Ascending aorta (tissue), 2 donors: ENCODE data around the gene ARAP2. TPM values are rescaled to one million over a fixed set of nuclear protein-coding genes. Genes with fewer than 3 reads are reported as not detected.

Source experiments
- DNase-seq, 2 donors: peaks; one replicate each; pipeline ENCODE4 v3.0.0-alpha.2; 2019; ENCODE audit warnings: low spot score in 2 of 2
- H3K27ac ChIP-seq, 2 donors: fragments of 200-600 bp; sonication (generic); one replicate each; pipeline ENCODE4 v1.5.1; 2016 to 2017; ENCODE audit warnings: mild to moderate bottlenecking in 1 of 2
- H3K27me3 ChIP-seq: fragments of 200-600 bp; sonication (generic); one replicate; pipeline ENCODE4 v1.5.1; 2017
- H3K36me3 ChIP-seq, 2 donors: fragments of 200-600 bp; sonication (generic); one replicate each; pipeline ENCODE4 v1.5.1; 2016
- H3K4me1 ChIP-seq, 2 donors: fragments of 200-600 bp; sonication (generic); one replicate each; pipeline ENCODE4 v1.5.1; 2016 to 2017; ENCODE audit warnings: mild to moderate bottlenecking in 1 of 2
- H3K4me3 ChIP-seq, 2 donors: fragments of 200-600 bp; sonication (generic); one replicate each; pipeline ENCODE4 v1.5.1; 2016 to 2017; ENCODE audit warnings: mild to moderate bottlenecking in 1 of 2
- H3K9me3 ChIP-seq, 2 donors: fragments of 200-600 bp; sonication (generic); one replicate each; pipeline ENCODE4 v1.5.1; 2016
- intact Hi-C: fragments of 100-400 bp; cut with DNase I; formaldehyde crosslinking; loops from one replicate; pipeline ENCODE4 v1.15.1; 2023
- total RNA-seq: library from RNA; depleted of rRNA; stranded (reverse); fragments of >200 nt; gene quantifications from one replicate; pipeline ENCODE4 v1.1.0, GENCODE V29; 2016
- TF ChIP-seq, protein P1 (sequence below), 3 experiments: fragments of 200-600 bp in 2 of 3; fragments of 450-650 bp in 1 of 3; sonication (generic) in 2 of 3; IDR thresholded peaks; one replicate each; pipeline ENCODE4 v1.5.1; 2016 to 2019; ENCODE audit warnings: antibody characterized with exemption in 3 of 3, mild to moderate bottlenecking in 1 of 3, moderate library complexity in 1 of 3

The ARAP2 gene
- total RNA-seq, 1 donor from 2014 or later: 12.2 TPM

DNA sequence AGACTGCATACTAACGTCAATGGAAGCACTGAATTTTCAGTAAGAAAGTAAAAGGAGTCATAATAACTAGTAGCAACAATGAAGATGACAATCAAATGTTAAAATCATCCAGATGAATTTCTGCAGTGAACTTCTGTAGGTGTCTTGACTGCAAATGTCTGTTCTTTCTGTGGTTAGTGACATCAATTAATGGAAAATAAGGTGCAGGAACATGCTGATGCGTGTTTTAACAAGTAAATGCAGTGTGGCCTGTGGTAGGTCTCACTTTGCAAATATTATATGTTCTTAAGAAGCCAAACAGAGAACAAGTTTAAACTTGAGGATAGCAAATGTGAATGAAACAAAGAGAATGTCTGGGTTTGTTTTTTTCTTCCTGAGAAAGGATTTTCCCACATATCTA is 34.5 kb upstream of the ARAP2 start:
- H3K4me3 ChIP-seq: no peak overlapping the region
- H3K36me3 ChIP-seq: no peaks in the 10 kb centered on the region
- no peaks in the 10 kb centered on the region for H3K4me1 ChIP-seq
- H3K27ac ChIP-seq: no peak overlapping the region
- intact Hi-C loops: no loop called here
- TF ChIP-seq, protein P1, sequence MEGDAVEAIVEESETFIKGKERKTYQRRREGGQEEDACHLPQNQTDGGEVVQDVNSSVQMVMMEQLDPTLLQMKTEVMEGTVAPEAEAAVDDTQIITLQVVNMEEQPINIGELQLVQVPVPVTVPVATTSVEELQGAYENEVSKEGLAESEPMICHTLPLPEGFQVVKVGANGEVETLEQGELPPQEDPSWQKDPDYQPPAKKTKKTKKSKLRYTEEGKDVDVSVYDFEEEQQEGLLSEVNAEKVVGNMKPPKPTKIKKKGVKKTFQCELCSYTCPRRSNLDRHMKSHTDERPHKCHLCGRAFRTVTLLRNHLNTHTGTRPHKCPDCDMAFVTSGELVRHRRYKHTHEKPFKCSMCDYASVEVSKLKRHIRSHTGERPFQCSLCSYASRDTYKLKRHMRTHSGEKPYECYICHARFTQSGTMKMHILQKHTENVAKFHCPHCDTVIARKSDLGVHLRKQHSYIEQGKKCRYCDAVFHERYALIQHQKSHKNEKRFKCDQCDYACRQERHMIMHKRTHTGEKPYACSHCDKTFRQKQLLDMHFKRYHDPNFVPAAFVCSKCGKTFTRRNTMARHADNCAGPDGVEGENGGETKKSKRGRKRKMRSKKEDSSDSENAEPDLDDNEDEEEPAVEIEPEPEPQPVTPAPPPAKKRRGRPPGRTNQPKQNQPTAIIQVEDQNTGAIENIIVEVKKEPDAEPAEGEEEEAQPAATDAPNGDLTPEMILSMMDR (IDR thresholded peaks at IDR 0.05): no peak
- no peaks in the 10 kb centered on the region for H3K27me3 ChIP-seq
- no peaks in the 10 kb centered on the region for H3K9me3 ChIP-seq
- DNase-seq: no peak

- Histone ChIP-seq H3K36me3 (no peaks in the 10 kb centered on the region), H3K4me1 (no peaks in the 10 kb centered on the region), H3K4me3 (no peak overlapping the region), H3K27me3 (no peaks in the 10 kb centered on the region), H3K27ac (no peak overlapping the region), H3K9me3 (no peaks in the 10 kb centered on the region)
- intact Hi-C loops: no loop called here
- TF ChIP-seq, protein P1 (IDR thresholded peaks at IDR 0.05): no peak
- no peak for DNase-seq
Measured at GRCh38 chr4:36277533-36277932, 33.2 kb upstream of the ARAP2 start.

DNA sequence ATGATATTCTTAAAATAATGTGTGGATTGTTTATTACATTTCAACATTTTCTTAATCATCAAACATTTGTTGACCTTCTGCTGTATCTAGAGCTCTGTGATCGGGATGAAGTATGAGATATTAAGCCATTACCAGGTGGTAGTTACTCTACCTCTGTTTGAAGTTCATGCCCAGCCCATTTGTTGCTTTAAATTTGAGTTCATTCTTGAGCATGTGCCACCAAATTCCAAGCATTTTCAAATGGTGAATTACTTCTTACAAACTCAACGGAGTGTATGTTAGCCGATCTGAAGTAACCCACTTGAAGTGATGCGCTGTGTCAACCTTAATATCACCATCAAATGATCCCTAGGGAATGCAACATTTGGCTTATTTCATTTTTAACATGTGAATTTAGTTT is 29.8 kb upstream of the ARAP2 start:
- no peaks in the 10 kb centered on the region for H3K9me3 ChIP-seq
- H3K27me3 ChIP-seq: no peaks in the 10 kb centered on the region
- H3K4me1 ChIP-seq: no peaks in the 10 kb centered on the region
- DNase-seq: no peak
- TF ChIP-seq, protein P1 (IDR thresholded peaks at IDR 0.05): no peak
- intact Hi-C loops: no loop called here
- H3K27ac ChIP-seq: no peak overlapping the region
- no peaks in the 10 kb centered on the region for H3K36me3 ChIP-seq
- no peak overlapping the region for H3K4me3 ChIP-seq

- DNase-seq: no peak
- H3K36me3 ChIP-seq: no peaks in the 10 kb centered on the region
- TF ChIP-seq, protein P1 (IDR thresholded peaks at IDR 0.05): no peak
- H3K9me3 ChIP-seq: no peaks in the 10 kb centered on the region
- no peaks in the 10 kb centered on the region for H3K27me3 ChIP-seq
- H3K27ac ChIP-seq: no peak overlapping the region
- H3K4me3 ChIP-seq: no peak overlapping the region
- H3K4me1 ChIP-seq: no peaks in the 10 kb centered on the region
- intact Hi-C loops: no loop called here
Measured at GRCh38 chr4:36273276-36273675, 29.0 kb upstream of the ARAP2 start.

- no peaks in the 10 kb centered on the region for H3K27me3 ChIP-seq
Measured at GRCh38 chr4:36269533-36270173, 25.3 kb upstream of the ARAP2 start.

More at GRCh38 chr4:36269533-36270173, 25.3 kb upstream of the ARAP2 start:
- Histone ChIP-seq H3K4me3 (no peak overlapping the region), H3K4me1 (no peaks in the 10 kb centered on the region), H3K9me3 (no peaks in the 10 kb centered on the region), H3K36me3 (no peaks in the 10 kb centered on the region), H3K27ac (no peak overlapping the region)
- intact Hi-C loops: no loop called here
- TF ChIP-seq, protein P1 (IDR thresholded peaks at IDR 0.05): no peak
- no peak for DNase-seq
